ENCODE data around the gene LPAR1. TPM values are rescaled to one million over a fixed set of nuclear protein-coding genes. Genes with fewer than 3 reads are reported as not detected.

LPAR1 gene
- total and polyA plus RNA-seq, 10 of the 15 experiments (the other 5 are each of a cell fraction or from before 2014, with no cell fraction given) = 3.3 to 12.9 (median 8.4) TPM

GRCh38 chr9:110939573-110939972 is 98.7 kb downstream of the LPAR1 start (continued):
- TF ChIP-seq CEBPB (IDR thresholded peaks at IDR 0.05; ENCODE audit: borderline replicate concordance in 1 of 2, low read depth in 2 of 2, low read length in 2 of 2) = no peak
- no peak for TF ChIP-seq ZBTB4 (CRISPR knock-in tag; IDR thresholded peaks at IDR 0.05)
- TF ChIP-seq SRF (IDR thresholded peaks at IDR 0.05; ENCODE audit: low read depth in 2 of 2, low read length in 2 of 2) = no peak
- no peak for TF ChIP-seq POU2F2 (IDR thresholded peaks at IDR 0.05; ENCODE audit: borderline replicate concordance, low read depth, low read length)
- no peak for TF ChIP-seq ZNF687 (IDR thresholded peaks at IDR 0.05)
- no peak for TF ChIP-seq E4F1 (IDR thresholded peaks at IDR 0.05; ENCODE audit: borderline replicate concordance, partially characterized antibody)
- no peak for TF ChIP-seq CHD1 (IDR thresholded peaks at IDR 0.05; ENCODE audit: low read depth, low read length)
- no peak for TF ChIP-seq CTCF (IDR thresholded peaks at IDR 0.05 in 2 of 3, conservative IDR thresholded peaks at IDR 0.05 in 1 of 3; ENCODE audit: control insufficient read depth in 2 of 3, extremely low read depth in 1 of 3, insufficient read depth in 1 of 3, low read depth in 3 of 3, low read length in 3 of 3)

Measured in GM12878 (cell line).